PC-3 (cell line): ENCODE results near the gene SNRPA. TPM values are rescaled to one million over a fixed set of nuclear protein-coding genes. Genes with fewer than 3 reads are reported as not detected.
A peak's percentile ranks its signal among the peaks of the same experiment; 100 is the strongest.
"Not testable (repeated sequence)": the region's sequence is repeated elsewhere in the genome, so short reads cannot be mapped to it uniquely, and the experiment has no call there.

ENCODE experiments used
- ATAC-seq: fragments of 200-7000 bp; cut with Tn5 transposase; 2 replicates; pipeline ENCODE4 v1.9.1; 2020; ENCODE audit warnings: mild to moderate bottlenecking, moderate library complexity
- BruUV-seq: library from RNA; stranded (reverse); fragments of 400-500 nt; replicated peaks from 2 replicates; lab custom pipeline; 2021; lab: Mats Ljungman, UMichigan
- CTCF ChIA-PET: fragments of 300-600 bp; sonication (Branson Sonifier 250); formaldehyde crosslinking; loops from one replicate; lab custom pipeline; 2022; ENCODE audit warnings: antibody characterized with exemption; lab: Charles Lee
- POLR2A ChIA-PET: fragments of 300-600 bp; sonication (Branson Sonifier 250); formaldehyde crosslinking; loops from one replicate; lab custom pipeline; 2022; ENCODE audit warnings: antibody characterized with exemption; ENCODE audit not compliant: unreplicated experiment; lab: Charles Lee
- DNase-seq: peaks from one replicate; pipeline ENCODE4 v3.0.0-alpha.2; 2015
- H2AFZ ChIP-seq: fragments of 300-600 bp; sonication (generic); 2 replicates; pipeline ENCODE4 v1.6.0; 2016; ENCODE audit warnings: antibody characterized with exemption, low read length
- H3F3A ChIP-seq: fragments of 300-600 bp; sonication (generic); one replicate; pipeline ENCODE4 v1.6.0; 2017; ENCODE audit warnings: antibody characterized with exemption, low read length, control low read depth, mild to moderate bottlenecking; ENCODE audit not compliant: unreplicated experiment
- H3K27ac ChIP-seq: fragments of 300-600 bp; sonication (generic); 2 replicates; pipeline ENCODE4 v1.5.1; 2016; ENCODE audit warnings: mild to moderate bottlenecking, low read length
- H3K27me3 ChIP-seq: fragments of 300-600 bp; sonication (generic); 2 replicates; pipeline ENCODE4 v1.6.1; 2016; ENCODE audit warnings: low read length, mixed read lengths
- H3K36me3 ChIP-seq: fragments of 300-600 bp; sonication (generic); 2 replicates; pipeline ENCODE4 v1.6.1; 2016; ENCODE audit warnings: low read depth, mixed run types, low read length, mixed read lengths
- H3K4me1 ChIP-seq: fragments of 300-600 bp; sonication (generic); 2 replicates; pipeline ENCODE4 v1.5.1; 2016; ENCODE audit warnings: low read length; ENCODE audit not compliant: insufficient read depth
- H3K4me2 ChIP-seq: fragments of 300-600 bp; sonication (generic); 2 replicates; pipeline ENCODE4 v1.6.0; 2016; ENCODE audit warnings: low read length
- H3K4me3 ChIP-seq: fragments of 300-600 bp; sonication (generic); 2 replicates; pipeline ENCODE4 v1.5.1; 2016; ENCODE audit warnings: mild to moderate bottlenecking, low read length, mixed read lengths
- H3K79me2 ChIP-seq: fragments of 300-600 bp; sonication (generic); 2 replicates; pipeline ENCODE4 v1.6.1; 2017; ENCODE audit warnings: low read length, mixed read lengths
- H3K9ac ChIP-seq: fragments of 300-600 bp; sonication (generic); 2 replicates; pipeline ENCODE4 v1.6.0; 2016; ENCODE audit warnings: mild to moderate bottlenecking, low read length
- H3K9me2 ChIP-seq: fragments of 300-600 bp; sonication (generic); replicated peaks from 2 replicates; pipeline ENCODE4 v1.6.1; 2016; ENCODE audit warnings: mixed run types, low read length, mixed read lengths
- H3K9me3 ChIP-seq: fragments of 300-600 bp; sonication (generic); 2 replicates; pipeline ENCODE4 v1.6.1; 2016; ENCODE audit warnings: low read length, mixed read lengths
- H4K20me1 ChIP-seq: fragments of 300-600 bp; sonication (generic); 2 replicates; pipeline ENCODE4 v1.6.1; 2016; ENCODE audit warnings: low read length, mixed read lengths
- CTCF ChIP-seq: fragments of 300-600 bp; sonication (generic); conservative IDR thresholded peaks from 2 replicates; pipeline ENCODE4 v1.5.1; 2017; ENCODE audit warnings: antibody characterized with exemption, low read depth, mild to moderate bottlenecking, low read length
- EZH2 ChIP-seq: fragments of 300-600 bp; sonication (generic); IDR thresholded peaks from one replicate; pipeline ENCODE4 v1.6.1; 2017; ENCODE audit warnings: antibody characterized with exemption, mild to moderate bottlenecking, low read length; ENCODE audit not compliant: unreplicated experiment
- EZH2phosphoT487 ChIP-seq: fragments of 300-600 bp; sonication (generic); IDR thresholded peaks from 2 replicates; pipeline ENCODE4 v1.6.1; 2018; ENCODE audit warnings: mild to moderate bottlenecking, antibody characterized with exemption, low read length, borderline replicate concordance
- intact Hi-C: fragments of 100-400 bp; cut with micrococcal nuclease; formaldehyde crosslinking; loops from 2 replicates; pipeline ENCODE4 v1.9.0; 2023
- total RNA-seq: library from RNA; depleted of rRNA; stranded (reverse); fragments of >200 nt; gene quantifications from 2 replicates; pipeline ENCODE4 v1.2.3, GENCODE V29; 2014

SNRPA gene
- total RNA-seq, 1 experiment from 2014 or later: 243 TPM

- H3K27me3 ChIP-seq: no peaks in the 10 kb centered on the region
- H3K4me3 ChIP-seq: no peak overlapping the region
- H3F3A ChIP-seq: no peaks in the 10 kb centered on the region
- no peaks in the 10 kb centered on the region for H3K9me2 ChIP-seq
- peaks cover 52% of the 10 kb centered on the region for H3K36me3 ChIP-seq
- H4K20me1 ChIP-seq: no peaks in the 10 kb centered on the region
- H2AFZ ChIP-seq: no peak overlapping the region
- no peak for DNase-seq
- no peaks in the 10 kb centered on the region for H3K4me1 ChIP-seq
- ChIA-PET POLR2A (interaction anchor here (0.5 kb wide), 1 partner anchor 41 kb away, joined by 3 read pairs; no protein-coding TSS in a partner anchor), CTCF (interaction anchor here (0.6 kb wide), 1 partner anchor 499 kb away, joined by 3 read pairs; no protein-coding TSS in a partner anchor)
- H3K4me2 ChIP-seq: no peak overlapping the region
- intact Hi-C loops: no loop called here
- no peak for ATAC-seq
- no peaks in the 10 kb centered on the region for H3K9me3 ChIP-seq
- no TSS peak for BruUV-seq
- H3K9ac ChIP-seq: no peak overlapping the region
- H3K27ac ChIP-seq: no peak overlapping the region
- peaks cover 8% of the 10 kb centered on the region; the same call in 1 of the 2 replicates for H3K79me2 ChIP-seq
- no peak for TF ChIP-seq EZH2phosphoT487
- TF ChIP-seq EZH2: no peak
- TF ChIP-seq CTCF: no peak
These were observed 13.0 kb downstream of the SNRPA start for GRCh38 chr19:40763963-40764362.

- H3K9me2 ChIP-seq, ATAC-seq, H3K4me2 ChIP-seq, H3K27me3 ChIP-seq, H3K9ac ChIP-seq, H3K79me2 ChIP-seq, DNase-seq, H3K27ac ChIP-seq, intact Hi-C loops, H3K4me1 ChIP-seq, H3K9me3 ChIP-seq, BruUV-seq, H3F3A ChIP-seq, CTCF ChIA-PET, H3K4me3 ChIP-seq, POLR2A ChIA-PET, H4K20me1 ChIP-seq, H2AFZ ChIP-seq: not testable (repeated sequence)
- peaks cover 36% of the 10 kb centered on the region for H3K36me3 ChIP-seq
These were observed 15.4 kb downstream of the SNRPA start for GRCh38 chr19:40766385-40766784.

- ChIA-PET CTCF (no interaction called here), POLR2A (no interaction called here)
- intact Hi-C loops: no loop called here
- H3K4me3 ChIP-seq: no peak overlapping the region
- no peak overlapping the region for H3K27ac ChIP-seq
- TF ChIP-seq EZH2 (no peak), CTCF (no peak), EZH2phosphoT487 (no peak)
- no peaks in the 10 kb centered on the region for H3K4me1 ChIP-seq
- no peaks in the 10 kb centered on the region for H4K20me1 ChIP-seq
- no peaks in the 10 kb centered on the region for H3K27me3 ChIP-seq
- H3K9me3 ChIP-seq: no peaks in the 10 kb centered on the region
- H3K36me3 ChIP-seq: peaks cover 15% of the 10 kb centered on the region
- BruUV-seq: no TSS peak
- H3K9me2 ChIP-seq: no peaks in the 10 kb centered on the region
- H2AFZ ChIP-seq: no peak overlapping the region
- no peaks in the 10 kb centered on the region for H3K79me2 ChIP-seq
- H3F3A ChIP-seq: no peaks in the 10 kb centered on the region
- H3K4me2 ChIP-seq: no peak overlapping the region
- DNase-seq: no peak
- H3K9ac ChIP-seq: no peak overlapping the region
- no peak for ATAC-seq
These were observed 17.9 kb downstream of the SNRPA start for GRCh38 chr19:40768869-40769268.

GRCh38 chr19:40771101-40771862 lies 20.3 kb downstream of the SNRPA start:
- BruUV-seq, H3K36me3 ChIP-seq, H3K27ac ChIP-seq, H3K27me3 ChIP-seq, H3K9ac ChIP-seq, H3K9me3 ChIP-seq, H3K4me1 ChIP-seq, H2AFZ ChIP-seq, H3F3A ChIP-seq, H4K20me1 ChIP-seq, CTCF ChIA-PET, POLR2A ChIA-PET, H3K9me2 ChIP-seq, H3K4me2 ChIP-seq, intact Hi-C loops, ATAC-seq, H3K79me2 ChIP-seq, H3K4me3 ChIP-seq: not testable (repeated sequence)
- DNase-seq: peak; percentile 39
